ENCODE data around the gene TMEM9B.
"Not testable (repeated sequence)": the region's sequence is repeated elsewhere in the genome, so short reads cannot be mapped to it uniquely, and the experiment has no call there.

The TMEM9B gene

DNA sequence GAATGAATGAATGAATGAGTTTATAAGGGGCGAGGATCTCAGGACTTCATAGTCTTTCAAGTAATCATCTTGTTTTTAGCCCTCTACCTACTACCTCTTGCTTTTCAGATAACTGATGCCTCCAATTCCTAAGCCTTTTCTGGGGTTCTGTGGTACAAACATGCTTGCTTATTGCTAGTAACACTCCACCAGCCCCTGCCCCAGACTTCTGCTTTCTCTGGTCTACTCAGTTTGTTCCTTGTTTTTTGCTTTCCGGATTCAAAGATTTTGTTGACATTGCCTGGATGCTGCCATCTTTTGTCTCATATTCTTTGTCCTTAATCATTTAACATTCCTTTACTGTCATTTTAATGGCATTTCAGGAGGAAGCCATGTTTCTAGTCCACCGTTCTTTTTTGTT is 8.9 kb upstream of the TMEM9B start:
- no peak for DNase-seq (ENCODE audit: low spot score)

DNA sequence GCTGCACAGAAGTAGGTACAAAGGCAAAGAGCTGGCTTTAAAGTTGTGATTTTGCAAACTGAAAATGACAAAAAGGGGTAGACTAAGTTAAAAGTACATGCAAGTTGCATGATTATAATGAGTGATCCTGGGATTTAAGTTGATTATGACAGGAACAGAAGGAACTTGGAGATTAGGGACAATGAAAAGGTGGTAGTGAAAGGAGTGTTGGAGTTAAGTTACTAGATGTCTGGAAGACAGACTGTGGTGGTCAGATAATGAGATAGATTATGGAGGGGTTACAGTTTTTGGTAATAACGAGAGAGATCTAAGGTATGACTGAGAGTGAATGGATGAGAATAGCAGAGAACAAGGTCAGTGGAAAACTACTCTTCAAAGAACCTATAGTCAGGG is 7.7 kb upstream of the TMEM9B start:
- no peak for DNase-seq (ENCODE audit: low spot score)

DNA sequence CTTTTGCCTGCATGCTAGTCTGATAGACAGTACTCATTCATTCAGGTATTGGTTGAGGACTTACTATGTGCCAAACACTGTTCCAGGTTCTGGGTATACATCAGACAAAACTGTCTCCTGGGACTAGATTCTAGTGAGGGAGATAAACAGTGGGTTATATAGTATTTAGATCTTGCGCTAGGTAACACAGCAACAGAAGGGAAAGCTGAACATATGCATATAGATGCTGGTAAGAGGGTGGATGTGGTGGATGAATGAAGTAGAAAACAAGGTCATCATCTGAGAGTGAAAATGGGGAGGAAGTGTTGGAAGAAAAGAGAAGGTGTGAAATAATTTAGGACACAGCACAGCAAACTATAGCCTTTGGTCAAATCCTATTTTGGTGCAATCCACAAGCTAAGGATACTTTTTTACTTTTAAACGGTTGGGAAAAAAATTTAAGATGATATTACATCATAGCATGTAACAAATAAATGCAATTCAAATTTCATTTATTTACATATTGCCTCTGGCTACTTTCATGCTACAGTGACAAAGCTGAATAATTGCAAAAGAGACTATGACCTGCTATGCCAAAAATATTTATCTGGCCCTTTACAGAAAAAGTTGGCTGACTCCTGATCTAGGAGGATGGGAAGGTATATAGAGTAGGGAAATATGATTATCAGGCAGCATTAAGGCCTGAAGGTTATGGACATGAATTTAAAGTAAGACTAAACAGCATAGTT is 7.1 kb upstream of the TMEM9B start:
- no peak for DNase-seq (ENCODE audit: low spot score)

DNA sequence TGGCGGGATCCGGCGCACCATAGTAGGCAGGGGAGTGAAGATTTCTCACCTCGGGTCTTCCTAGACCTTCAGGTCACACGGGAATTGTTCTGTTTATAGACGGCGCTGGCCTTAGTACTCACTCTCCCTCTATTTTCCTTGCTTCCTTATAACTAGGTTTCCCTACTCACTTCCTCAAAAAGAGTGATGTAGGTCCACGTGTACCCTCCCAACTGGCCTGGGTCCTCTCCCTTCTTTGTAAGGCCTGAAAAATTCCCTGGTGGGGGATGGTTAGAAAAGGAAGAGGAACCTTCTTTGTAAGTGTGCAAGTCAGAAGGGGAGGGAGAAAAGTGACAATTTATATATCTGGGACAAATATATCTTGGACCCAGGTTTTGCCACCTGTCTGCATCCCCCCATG is 2.9 kb upstream of the TMEM9B start:
- DNase-seq (ENCODE audit: low spot score): no peak

DNA sequence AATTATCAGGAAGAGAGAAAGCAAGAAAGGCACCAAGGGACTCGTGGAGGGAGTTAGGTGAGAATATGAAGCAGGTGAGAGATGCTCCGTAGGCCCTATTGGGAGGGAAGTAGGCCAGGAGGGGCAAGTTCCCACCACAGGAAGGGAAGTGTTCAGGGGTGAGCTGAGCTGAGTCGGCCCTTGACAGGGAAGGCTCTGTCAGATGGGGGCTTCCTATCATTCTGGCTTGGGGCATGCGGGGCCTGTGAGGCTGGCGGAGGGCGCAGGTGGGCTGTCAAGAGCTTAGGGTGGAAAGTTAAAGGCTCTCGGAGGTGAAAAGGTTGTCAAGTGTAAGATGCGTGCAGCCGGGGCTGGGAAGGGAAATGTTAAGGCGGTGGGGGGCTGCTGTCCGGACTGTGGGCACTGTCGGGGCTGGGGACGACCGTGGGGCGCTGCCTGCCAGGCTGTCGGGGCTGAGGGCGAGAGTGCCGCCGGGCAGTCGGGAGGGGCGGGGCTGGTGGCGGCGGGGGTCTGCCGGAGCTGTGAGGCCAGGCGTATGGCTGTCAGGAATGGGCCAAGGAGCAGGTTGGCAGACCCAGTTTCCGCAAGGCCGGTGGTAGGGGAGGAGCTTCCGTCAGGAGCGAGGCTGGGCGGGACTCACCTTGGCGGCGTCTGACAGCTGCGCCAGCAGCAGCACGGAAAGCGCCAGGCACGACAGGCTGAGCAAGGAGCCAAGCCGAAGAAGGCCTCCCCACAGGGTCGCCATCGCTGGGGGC is 496 bp downstream of the TMEM9B start:
- peak; percentile 87 for DNase-seq (ENCODE audit: low spot score)

DNA sequence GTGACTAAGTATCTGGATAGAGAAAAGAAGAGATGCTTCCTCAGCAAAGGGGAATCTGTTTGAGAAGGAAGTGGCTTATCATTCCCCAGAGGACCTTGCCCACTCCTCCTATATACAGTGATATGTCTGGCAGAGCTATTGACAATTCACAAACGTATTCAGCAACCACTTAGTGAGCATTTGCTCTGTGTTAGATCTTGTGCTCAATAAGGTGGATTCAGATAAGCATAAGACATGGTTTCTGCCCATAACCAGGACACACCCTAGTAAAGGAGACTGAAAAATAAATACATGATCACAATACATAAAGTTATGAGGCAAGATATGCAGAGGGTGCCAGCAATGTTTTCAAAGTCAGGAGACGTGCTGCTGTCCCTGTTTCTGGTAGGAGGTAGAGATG is 1.4 kb downstream of the TMEM9B start:
- peak; percentile 83 for DNase-seq (ENCODE audit: low spot score)

DNA sequence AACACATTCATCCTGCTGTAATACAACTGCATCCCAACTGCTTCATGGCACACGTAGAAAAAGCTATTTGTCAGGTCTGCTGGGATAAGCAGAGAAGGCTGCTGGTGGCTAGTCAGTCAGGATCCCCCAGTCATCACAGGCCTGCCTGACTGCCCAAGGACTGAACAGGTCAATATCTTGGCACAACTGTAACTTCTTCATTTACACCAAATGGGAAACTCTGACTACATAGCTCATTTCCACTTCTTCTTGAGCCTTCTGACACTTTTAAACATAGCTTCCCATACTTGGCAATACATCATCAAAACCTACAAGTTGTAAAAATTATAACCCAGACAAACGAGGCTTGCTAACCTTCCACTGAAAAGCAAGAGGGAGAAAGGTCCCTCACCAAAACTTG is 2.8 kb downstream of the TMEM9B start:
- DNase-seq (ENCODE audit: low spot score): peak; percentile 17

DNA sequence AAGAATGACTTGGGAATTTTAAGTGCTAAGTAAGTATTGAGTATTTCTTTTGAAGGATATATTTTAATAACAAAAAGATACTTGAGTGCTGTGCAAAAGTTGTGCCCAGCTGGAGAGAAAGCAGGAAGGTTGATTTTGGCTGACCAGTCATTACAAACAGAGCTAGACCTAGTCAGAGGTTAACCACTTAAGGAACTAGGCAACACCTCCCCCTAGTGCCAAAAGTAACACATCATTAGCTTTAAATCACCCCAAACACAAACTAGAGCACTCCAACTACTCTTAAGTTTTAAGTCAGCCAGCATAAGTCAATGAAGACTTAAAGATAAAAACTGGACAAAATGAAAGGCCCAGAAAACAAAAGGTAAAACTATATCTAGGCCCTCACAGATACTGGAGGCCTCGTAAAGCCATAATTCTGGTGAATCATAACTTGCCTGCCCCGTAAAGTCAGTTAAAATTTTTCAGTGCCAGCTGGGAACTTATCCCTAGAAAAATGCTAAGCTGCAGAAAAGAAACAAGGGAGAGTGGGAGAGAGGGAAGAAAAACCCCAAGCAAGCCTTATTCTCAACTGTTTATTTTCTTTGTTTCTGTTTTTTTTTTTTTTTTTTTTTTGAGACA is 4.6 kb downstream of the TMEM9B start:
- peak; percentile 83 for DNase-seq (ENCODE audit: low spot score)

DNA sequence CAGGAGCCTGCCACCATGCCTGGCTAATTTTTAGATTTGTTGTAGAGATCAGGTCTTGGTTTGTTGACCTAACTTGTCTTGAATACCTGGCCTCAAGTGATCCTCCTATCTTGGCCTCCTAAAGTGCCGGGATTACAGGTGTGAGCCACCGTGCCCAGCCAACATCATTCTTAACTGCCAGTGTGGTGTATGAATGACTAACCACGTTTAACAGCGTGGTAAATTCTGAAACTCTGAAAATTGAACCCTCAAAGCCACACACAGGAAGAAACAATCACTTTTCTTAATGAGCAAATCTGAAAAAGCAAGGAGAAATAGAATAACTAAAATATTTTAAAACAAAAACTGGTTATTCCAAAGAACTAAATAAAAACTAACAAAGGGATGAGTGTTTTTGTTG is 7.4 kb downstream of the TMEM9B start:
- no peak for DNase-seq (ENCODE audit: low spot score)

DNA sequence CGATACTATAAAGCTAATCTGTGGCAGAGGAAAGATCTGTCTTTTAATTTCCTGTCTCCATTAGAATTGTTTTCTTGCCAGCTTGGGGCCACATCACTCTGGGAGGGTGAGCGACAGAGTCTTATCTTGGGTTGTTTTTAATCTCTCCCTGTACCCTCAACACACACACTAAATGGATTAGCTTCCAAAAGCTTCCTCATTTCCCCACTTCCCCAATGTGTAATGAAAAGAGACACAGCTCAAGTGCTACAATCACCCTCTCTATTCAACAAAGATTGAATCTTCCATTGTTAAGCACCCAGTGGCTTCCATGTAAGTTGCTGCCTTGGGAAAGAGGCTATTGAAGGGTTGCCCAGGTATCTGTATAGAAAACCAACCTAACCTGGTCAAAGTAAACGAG is 15.4 kb downstream of the TMEM9B start:
- no peak for DNase-seq (ENCODE audit: low spot score)

DNA sequence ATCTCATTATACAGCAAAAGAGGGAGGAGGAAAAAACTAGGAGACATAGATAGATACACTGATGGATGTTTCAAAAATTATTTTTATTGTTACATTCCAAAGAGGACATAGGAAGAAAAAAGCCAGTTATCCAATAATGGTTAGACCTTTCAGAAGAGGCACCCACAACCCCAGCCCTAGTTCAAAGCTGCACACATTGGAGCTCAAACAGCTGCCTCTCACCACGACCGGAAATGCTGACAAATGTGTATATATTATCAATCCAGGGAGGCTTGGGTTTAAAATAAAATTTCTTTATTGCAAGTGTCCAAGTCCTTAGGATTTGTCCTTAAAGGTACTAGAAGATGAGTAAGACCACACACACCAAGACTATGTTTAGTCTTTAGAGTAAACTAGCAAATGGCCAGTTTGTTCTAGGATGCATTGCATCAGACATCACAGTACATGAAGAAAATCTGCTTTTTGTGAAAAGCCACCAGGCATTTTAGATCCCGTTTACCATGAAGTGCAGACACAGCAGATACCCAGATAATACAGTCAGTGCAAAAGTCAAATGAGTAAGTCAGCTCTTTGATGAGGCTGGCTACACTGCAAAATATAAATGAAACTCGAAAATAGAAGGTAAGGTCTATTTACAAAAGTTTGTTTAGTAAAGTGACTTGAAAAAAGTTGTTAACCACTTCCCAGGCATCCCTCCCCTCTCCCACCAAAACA is 16.9 kb downstream of the TMEM9B start:
- no peak for DNase-seq (ENCODE audit: low spot score)

DNA sequence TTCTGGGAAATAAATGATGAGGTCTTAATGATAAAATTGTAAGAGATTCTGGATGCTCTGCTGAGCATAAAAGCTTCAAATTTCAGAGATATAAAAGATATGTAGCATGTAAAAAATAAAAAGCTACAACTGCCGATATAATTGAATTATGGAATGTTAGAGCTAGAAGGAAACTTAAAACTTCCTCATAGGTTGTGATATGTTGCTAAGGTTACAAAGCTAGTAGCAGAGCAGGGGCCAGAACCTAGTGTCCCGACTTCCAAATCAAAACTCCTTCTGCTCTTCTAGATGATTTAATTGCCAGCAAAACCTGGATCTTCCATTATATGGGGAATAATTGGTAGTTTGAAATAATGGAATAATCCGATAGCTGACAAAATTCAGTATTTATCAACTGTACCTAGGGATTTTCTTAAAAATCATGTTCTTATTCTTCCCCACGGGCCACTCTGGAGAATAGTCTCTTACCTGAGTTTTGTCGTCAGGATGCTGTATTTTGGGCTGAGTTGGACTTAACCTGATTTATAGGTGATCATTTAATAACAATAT is 21.6 kb downstream of the TMEM9B start, which contains the start of gene ASCL3:
TSS of gene ASCL3 (minus strand) at position 499 of the 549 bp plus-strand sequence. CDS start 4,855 bp downstream, outside the sequence.
- no peak for DNase-seq (ENCODE audit: low spot score)

DNA sequence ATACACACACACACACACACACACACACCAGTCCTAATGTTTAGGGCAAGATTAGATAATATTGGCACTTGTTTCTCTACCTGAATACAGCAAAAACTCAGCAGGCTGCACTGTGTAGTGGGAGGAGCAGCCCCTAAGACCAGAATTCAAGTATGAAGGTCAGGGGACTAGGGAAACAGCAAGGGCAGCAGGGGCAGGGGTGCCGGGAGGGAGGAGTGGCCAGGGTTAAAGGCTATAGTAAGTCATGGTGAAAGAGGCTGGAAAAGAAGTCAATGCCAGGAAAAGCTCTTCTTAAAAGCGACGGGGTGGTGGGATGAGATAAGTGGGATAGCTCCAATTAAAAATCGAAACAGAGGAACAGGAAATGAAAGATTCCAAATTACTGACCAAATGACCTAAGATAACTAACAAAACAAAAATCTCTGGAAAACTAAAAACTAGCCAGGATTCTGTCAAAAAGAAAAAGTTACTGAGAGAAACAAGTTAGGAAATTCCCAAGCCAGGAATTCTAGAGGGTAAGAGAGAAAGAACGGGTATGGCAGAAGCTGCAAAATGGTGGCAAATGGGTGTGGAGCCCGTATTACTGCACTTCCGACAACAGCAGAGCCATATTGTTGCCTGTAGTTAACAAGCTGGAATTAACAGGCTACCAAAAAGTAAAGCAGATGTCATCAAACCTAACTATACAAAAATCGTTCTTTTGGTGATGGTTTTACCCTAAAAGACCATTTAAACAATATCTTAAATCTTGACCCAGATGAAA is 22.7 kb downstream of the TMEM9B start:
- DNase-seq (ENCODE audit: low spot score): no peak

DNA sequence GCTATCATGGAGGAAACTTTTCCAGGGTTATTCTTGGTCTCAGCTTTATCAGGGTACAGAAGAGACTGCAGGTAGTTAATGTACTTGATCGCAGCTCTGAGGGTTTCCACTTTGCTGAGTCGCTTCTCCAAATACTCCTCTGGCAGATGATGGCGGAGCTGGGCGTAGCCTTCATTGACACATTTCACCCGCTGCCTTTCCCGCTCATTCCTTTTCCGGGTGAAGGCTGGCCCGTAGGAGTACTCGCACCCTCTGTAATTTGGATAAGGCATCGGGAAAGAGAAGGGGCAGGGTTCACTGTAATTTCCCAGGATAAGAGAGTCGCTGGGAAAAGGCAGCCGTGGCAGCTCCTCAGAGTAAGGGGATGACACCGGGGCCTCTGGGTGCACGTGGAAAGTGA is 26.6 kb downstream of the TMEM9B start:
- no peak for DNase-seq (ENCODE audit: low spot score)

DNA sequence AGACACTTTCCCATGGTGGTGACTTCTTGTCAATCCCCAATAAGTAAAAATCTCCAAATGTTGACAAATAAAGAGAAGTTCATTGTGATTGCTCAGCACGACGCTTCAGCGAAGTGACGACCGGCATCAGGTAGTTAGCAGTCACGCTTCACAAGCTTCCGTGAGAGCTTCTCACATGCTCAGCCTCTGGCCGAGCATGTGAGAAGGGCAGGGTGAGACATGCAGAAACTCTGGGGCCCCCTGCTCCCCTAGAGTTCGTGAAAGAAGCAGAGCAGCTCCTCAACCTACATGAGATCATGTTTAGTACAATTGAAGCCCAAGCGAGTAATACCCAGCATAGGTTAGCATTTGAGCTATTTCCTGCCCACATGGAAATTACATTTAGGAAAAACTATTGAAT is 27.1 kb downstream of the TMEM9B start:
- DNase-seq (ENCODE audit: low spot score): no peak

DNA sequence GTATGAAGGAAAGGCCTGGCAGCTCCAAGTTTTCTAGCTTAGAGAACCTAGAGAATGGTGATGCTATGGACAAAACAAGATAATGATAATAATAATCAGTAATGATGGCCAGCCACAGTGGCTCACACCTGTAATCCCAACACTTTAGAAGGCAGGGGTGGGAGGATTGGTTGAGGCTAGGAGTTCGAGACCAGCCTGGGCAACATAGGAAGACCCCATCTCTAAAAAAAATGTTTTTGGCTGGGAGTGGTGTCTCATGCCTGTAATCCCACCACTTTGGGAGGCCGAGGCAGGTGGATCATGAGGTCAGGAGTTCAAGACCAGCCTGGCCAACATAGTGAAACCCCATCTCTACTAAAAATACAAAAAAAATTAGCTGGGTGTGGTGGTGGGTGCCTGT is 28.5 kb downstream of the TMEM9B start:
- not testable (repeated sequence) for DNase-seq (ENCODE audit: low spot score)

DNA sequence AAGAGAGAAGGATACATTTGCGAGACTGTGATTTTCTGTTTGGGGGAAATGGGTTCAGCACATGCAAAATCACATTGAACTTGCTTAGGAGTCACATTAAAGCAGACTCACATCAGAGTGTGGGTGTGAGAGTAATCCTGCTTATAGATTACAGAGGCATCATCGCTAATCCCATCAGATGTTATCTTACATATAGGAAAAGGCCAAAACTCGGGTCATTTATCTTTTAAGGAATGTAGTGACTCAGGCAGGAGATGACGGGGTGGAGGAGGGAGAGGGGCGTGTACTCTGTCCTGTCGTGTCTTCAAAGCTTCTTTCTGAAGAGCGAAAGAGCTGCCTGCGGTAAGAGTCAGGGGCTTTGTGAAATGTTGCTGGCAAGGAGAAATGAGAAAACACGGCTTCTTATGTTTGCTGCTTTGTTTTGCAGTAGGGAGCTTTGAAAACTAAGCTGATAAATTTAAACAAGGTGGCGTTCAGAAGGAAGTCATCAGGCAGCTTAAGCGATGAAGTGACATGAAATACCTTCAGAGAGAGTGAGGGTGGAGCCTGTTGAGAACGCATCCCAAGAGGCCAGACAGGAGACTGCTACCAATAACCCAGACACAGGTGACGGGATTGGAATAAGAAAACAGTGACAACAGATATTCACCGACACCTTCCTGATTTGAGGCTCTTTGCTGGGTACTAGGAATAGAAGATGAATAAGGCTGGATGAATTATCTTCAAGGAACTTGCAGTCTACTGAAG is 29.3 kb downstream of the TMEM9B start:
- DNase-seq (ENCODE audit: low spot score): no peak

DNA sequence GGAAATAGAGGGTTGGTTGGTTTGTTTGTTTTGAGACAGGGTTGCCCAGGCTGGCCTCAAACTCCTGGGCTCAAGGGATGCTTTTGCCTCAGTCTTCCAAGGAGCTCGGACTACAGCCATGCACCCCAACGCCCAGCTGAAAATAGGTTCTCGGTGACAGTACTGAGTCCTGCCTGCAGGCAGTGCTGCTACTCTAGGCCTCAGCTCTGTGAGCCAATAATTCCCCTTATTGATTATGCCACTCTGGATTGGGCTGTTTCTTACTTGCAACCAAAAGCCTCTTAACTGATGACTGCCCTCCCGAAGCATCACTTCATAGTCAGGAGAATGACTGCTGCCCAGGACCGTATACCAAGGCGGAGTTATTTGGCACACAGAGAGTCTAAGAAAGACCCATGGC is 30.3 kb downstream of the TMEM9B start:
- DNase-seq (ENCODE audit: low spot score): no peak

DNA sequence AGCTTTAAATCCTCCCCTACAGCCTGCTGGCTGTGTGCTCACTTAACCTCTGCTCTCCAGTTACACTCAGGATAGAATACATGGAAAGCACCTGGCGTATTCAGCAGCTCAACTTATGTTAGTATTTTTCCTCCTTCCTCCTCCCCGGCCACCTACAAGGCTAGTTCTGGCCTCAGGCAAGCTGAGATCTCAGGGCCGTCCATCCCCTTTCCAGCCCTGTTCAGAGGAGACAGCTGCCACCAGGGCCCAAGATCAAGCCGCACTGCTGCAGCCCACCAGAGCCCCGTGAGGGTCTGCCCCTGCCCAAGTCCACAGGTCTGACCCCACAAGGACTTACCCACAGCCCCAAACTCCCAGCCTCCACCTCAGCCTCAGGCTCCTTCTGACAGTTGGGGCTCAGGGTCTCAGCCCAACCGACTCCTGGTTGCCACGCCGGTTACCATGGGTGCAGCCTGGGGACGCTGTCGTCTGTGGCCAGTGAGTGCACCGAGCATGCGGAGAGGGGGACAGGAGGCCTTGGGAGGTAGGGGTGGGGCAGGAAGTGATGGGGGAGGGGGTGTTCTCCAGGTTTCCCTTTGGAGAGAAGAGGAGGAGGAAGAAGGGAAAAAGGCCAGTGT is 31.6 kb downstream of the TMEM9B start, which contains the start of gene C11orf16:
TSS of gene C11orf16 (minus strand) at position 384 of the 617 bp plus-strand sequence. CDS start 639 bp downstream, outside the sequence.
- no peak for DNase-seq (ENCODE audit: low spot score)

Data from hematopoietic multipotent progenitor cell treated with erythropoietin and hydrocortisone succinate and interleukin-3 and kit ligand, for 15 days (in vitro differentiated cells).